ENCODE data around the gene TYROBP. TPM values are rescaled to one million over a fixed set of nuclear protein-coding genes. Genes with fewer than 3 reads are reported as not detected.

The TYROBP gene
- total and polyA plus RNA-seq, 2 of the 8 experiments (the other 6 are each of a cell fraction or from before 2014, with no cell fraction given) = 0.18 TPM; not detected in 1

DNA sequence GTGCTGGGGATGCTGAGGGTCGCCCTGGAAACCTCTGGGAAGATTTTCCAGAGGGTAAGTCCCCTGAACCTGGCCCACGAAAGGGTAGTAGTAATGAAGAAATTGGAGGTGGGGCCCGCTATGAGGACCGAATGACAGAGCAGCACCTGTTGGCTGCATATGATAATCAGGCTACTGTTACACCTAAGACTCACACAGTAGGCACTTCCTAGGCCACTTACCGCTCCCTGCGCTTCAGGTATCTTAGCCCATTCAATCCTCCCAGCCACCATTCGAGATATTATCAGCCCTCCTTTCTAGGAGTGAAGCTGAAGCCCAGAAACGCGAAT is 23.7 kb upstream of the TYROBP start (continued):
- no peak for TF ChIP-seq RAD21 (IDR thresholded peaks at IDR 0.05 in 1 of 2, conservative IDR thresholded peaks at IDR 0.05 in 1 of 2; ENCODE audit: low read depth in 2 of 2, low read length in 2 of 2)

Data from H1 (cell line).